Measurements from ENCODE around the gene KSR2. TPM values are rescaled to one million over a fixed set of nuclear protein-coding genes. Genes with fewer than 3 reads are reported as not detected.

The KSR2 gene
- total and polyA plus RNA-seq, 2 donors (not counting 3 experiments of a cell fraction or from before 2014, with no cell fraction given), result 2.1 to 5.2 TPM

GRCh38 chr12:117563007-117563406, 405.8 kb downstream of the KSR2 start:
- BruUV-seq (replicated peaks), result no TSS peak
- Histone ChIP-seq H3K27me3 (ENCODE audit: control insufficient read depth in 2 of 2, insufficient read depth in 2 of 2, low read length in 2 of 2) (no peaks in the 10 kb centered on the region), H3K27ac (ENCODE audit: insufficient read depth, low read depth, low read length) (no peak overlapping the region), H3K36me3 (ENCODE audit: control insufficient read depth in 2 of 2, extremely low read depth in 1 of 2, insufficient read depth in 2 of 2, low read length in 2 of 2) (no peaks in the 10 kb centered on the region), H4K20me1 (replicated peaks; ENCODE audit: control insufficient read depth, extremely low read depth, insufficient read depth, low read length) (no peaks in the 10 kb centered on the region), H3K9ac (replicated peaks; ENCODE audit: extremely low read depth, insufficient read depth, low read length) (no peak overlapping the region), H3K9me1 (replicated peaks; ENCODE audit: control insufficient read depth, extremely low read depth, insufficient read depth, low read length) (no peaks in the 10 kb centered on the region), H3K79me2 (ENCODE audit: control insufficient read depth, insufficient read depth, low read length) (no peaks in the 10 kb centered on the region), H2AFZ (ENCODE audit: low read depth, low read length) (no peak overlapping the region), H3K4me1 (ENCODE audit: control insufficient read depth, extremely low read depth, insufficient read depth, low read length) (no peaks in the 10 kb centered on the region), H3K4me2 (ENCODE audit: insufficient read depth, low read length) (no peak overlapping the region), H3K4me3 (replicated peaks in 1 of 3; ENCODE audit: insufficient read depth in 1 of 3, low read depth in 1 of 3, low read length in 3 of 3) (no peak overlapping the region), H3K9me3 (replicated peaks; ENCODE audit: control insufficient read depth, insufficient read depth, low read length) (no peaks in the 10 kb centered on the region)
- ChIA-PET POLR2A (no interaction called here), CTCF (no interaction called here)
- dilution Hi-C loops (cut with MboI; ENCODE audit: extremely low pct_ligation_motif_present, low sequenced_read_pairs), result no loop called here
- FAIRE-seq (no peak), DNase-seq (ENCODE audit: low read depth, low spot score) (no peak)
- TF ChIP-seq EZH2 (IDR thresholded peaks at IDR 0.05; ENCODE audit: borderline replicate concordance, low read depth, low read length, severe bottlenecking) (no peak), CTCF (IDR thresholded peaks at IDR 0.05; ENCODE audit: extremely low read depth in 1 of 2, insufficient read depth in 1 of 2, low read depth in 1 of 2, low read length in 2 of 2) (no peak), JUN (IDR thresholded peaks at IDR 0.05; ENCODE audit: borderline replicate concordance, insufficient read depth, insufficient read length, low read depth) (no peak), MYC (IDR thresholded peaks at IDR 0.05; ENCODE audit: low read depth, low read length) (no peak), POLR2AphosphoS5 (IDR thresholded peaks at IDR 0.05; ENCODE audit: insufficient read depth, low read depth, low read length) (no peak), MAX (IDR thresholded peaks at IDR 0.05; ENCODE audit: insufficient read depth, insufficient read length) (no peak), POLR2A (IDR thresholded peaks at IDR 0.05; ENCODE audit: low read depth, low read length) (no peak), FOS (IDR thresholded peaks at IDR 0.05; ENCODE audit: borderline replicate concordance, insufficient read depth, low read length) (no peak), GATA2 (IDR thresholded peaks at IDR 0.05; ENCODE audit: insufficient read depth, insufficient read length, low read depth, low read length) (no peak)
- intact Hi-C loops (cut with micrococcal nuclease), result no loop called here

All from endothelial cell of umbilical vein (primary cell).